Measurements from ENCODE around the gene AGER. TPM values are rescaled to one million over a fixed set of nuclear protein-coding genes. Genes with fewer than 3 reads are reported as not detected.

AGER gene
- total RNA-seq, 2 donors from 2014 or later: 3.0 to 4.9 TPM

- Histone ChIP-seq H3K4me3 (no peak overlapping the region), H3K27ac (no peak overlapping the region), H3K4me1 (no peaks in the 10 kb centered on the region), H3K36me3 (replicated peaks in 1 of 2; ENCODE audit: insufficient read depth in 1 of 2, low read depth in 2 of 2) (no peaks in the 10 kb centered on the region), H3K27me3 (no peaks in the 10 kb centered on the region), H3K9me3 (no peaks in the 10 kb centered on the region)
- DNase-seq (no peak), ATAC-seq (no peak)
- no peak for TF ChIP-seq POLR2A (IDR thresholded peaks at IDR 0.05)
- no peak for TF ChIP-seq CTCF (IDR thresholded peaks at IDR 0.05)
- intact Hi-C loops (cut with DNase I): no loop called here
- WGBS, 2 donors: 78 to 85% methylated on average over 5 to 8 of the region's 8 CpGs
These were observed 38.5 kb upstream of the AGER start for GRCh38 chr6:32222333-32223230.

- ATAC-seq (no peak), DNase-seq (no peak)
- Histone ChIP-seq H3K36me3 (replicated peaks in 1 of 2; ENCODE audit: insufficient read depth in 1 of 2, low read depth in 2 of 2) (no peaks in the 10 kb centered on the region), H3K4me3 (no peak overlapping the region), H3K9me3 (no peaks in the 10 kb centered on the region), H3K27ac (no peak overlapping the region), H3K4me1 (no peaks in the 10 kb centered on the region), H3K27me3 (no peaks in the 10 kb centered on the region)
- no peak for TF ChIP-seq POLR2A (IDR thresholded peaks at IDR 0.05)
- no peak for TF ChIP-seq CTCF (IDR thresholded peaks at IDR 0.05)
- intact Hi-C loops (cut with DNase I): no loop called here
- WGBS, 2 donors: 57 to 69% methylated on average over 3 to 4 of the region's 4 CpGs
These were observed 36.0 kb upstream of the AGER start for GRCh38 chr6:32220021-32220420.

GRCh38 chr6:32218167-32218566 lies 34.1 kb upstream of the AGER start:
- no peaks in the 10 kb centered on the region for H3K27me3 ChIP-seq
- no peak overlapping the region for H3K4me3 ChIP-seq
- TF ChIP-seq POLR2A (IDR thresholded peaks at IDR 0.05): no peak
- no peak for TF ChIP-seq CTCF (IDR thresholded peaks at IDR 0.05)
- intact Hi-C loops (cut with DNase I): no loop called here
- WGBS, 2 donors: 67 to 74% methylated on average over 4 to 7 of the region's 7 CpGs
- DNase-seq (no peak), ATAC-seq (no peak)
- no peaks in the 10 kb centered on the region for H3K4me1 ChIP-seq
- H3K27ac ChIP-seq: no peak overlapping the region
- no peaks in the 10 kb centered on the region for H3K9me3 ChIP-seq
- H3K36me3 ChIP-seq (replicated peaks in 1 of 2; ENCODE audit: insufficient read depth in 1 of 2, low read depth in 2 of 2): no peaks in the 10 kb centered on the region

GRCh38 chr6:32216998-32217397 lies 32.9 kb upstream of the AGER start:
- Histone ChIP-seq H3K27me3 (no peaks in the 10 kb centered on the region), H3K36me3 (replicated peaks in 1 of 2; ENCODE audit: insufficient read depth in 1 of 2, low read depth in 2 of 2) (no peaks in the 10 kb centered on the region), H3K4me1 (no peaks in the 10 kb centered on the region), H3K27ac (no peak overlapping the region), H3K9me3 (no peaks in the 10 kb centered on the region), H3K4me3 (no peak overlapping the region)
- no peak for DNase-seq
- TF ChIP-seq POLR2A (IDR thresholded peaks at IDR 0.05): no peak
- no peak for TF ChIP-seq CTCF (IDR thresholded peaks at IDR 0.05)
- intact Hi-C loops (cut with DNase I): no loop called here
- no peak for ATAC-seq
- 74 to 82% methylated on average over 10 to 11 of the region's 11 CpGs for WGBS, 2 donors

GRCh38 chr6:32216285-32216684 lies 32.2 kb upstream of the AGER start:
- WGBS, 2 donors: 66 to 67% methylated on average over 10 of the region's 10 CpGs
- intact Hi-C loops (cut with DNase I): no loop called here
- Histone ChIP-seq H3K4me3 (no peak overlapping the region), H3K27ac (no peak overlapping the region), H3K27me3 (no peaks in the 10 kb centered on the region), H3K4me1 (no peaks in the 10 kb centered on the region), H3K36me3 (replicated peaks in 1 of 2; ENCODE audit: insufficient read depth in 1 of 2, low read depth in 2 of 2) (no peaks in the 10 kb centered on the region), H3K9me3 (no peaks in the 10 kb centered on the region)
- no peak for TF ChIP-seq POLR2A (IDR thresholded peaks at IDR 0.05)
- ATAC-seq: no peak
- DNase-seq: no peak
